NB4 (cell line): Measurements from ENCODE around the gene RILP.
A peak's percentile ranks its signal among the peaks of the same experiment; 100 is the strongest.

Source experiments
- DNase-seq: peaks from one replicate; pipeline ENCODE4 v3.0.0; 2010; ENCODE audit warnings: low read depth
- H3K4me3 ChIP-seq: one replicate; pipeline ENCODE4 v1.5.1; 2011; ENCODE audit warnings: mild to moderate bottlenecking, low read depth, low read length, moderate library complexity
- CTCF ChIP-seq: IDR thresholded peaks from one replicate; pipeline ENCODE4 v1.5.1; 2012; ENCODE audit warnings: low read depth, low read length
- MAX ChIP-seq: IDR thresholded peaks from 2 replicates; pipeline ENCODE4 v1.6.1; 2011; ENCODE audit warnings: low read depth, low read length
- MYC ChIP-seq: IDR thresholded peaks from 2 replicates; pipeline ENCODE4 v1.6.1; 2011; ENCODE audit warnings: low read depth, low read length
- POLR2A ChIP-seq: IDR thresholded peaks from 2 replicates; pipeline ENCODE4 v1.6.1; 2011; ENCODE audit warnings: mild to moderate bottlenecking; ENCODE audit not compliant: insufficient read length; ENCODE audit errors: extremely low read depth

Gene RILP

GRCh38 chr17:1636732-1637285, 12.9 kb downstream of the RILP start:
- TF ChIP-seq MAX (no peak), MYC (no peak), POLR2A (no peak), CTCF (no peak)
- no peak overlapping the region for H3K4me3 ChIP-seq
- no peak for DNase-seq

- H3K4me3 ChIP-seq = no peak overlapping the region
- TF ChIP-seq MAX (no peak), POLR2A (no peak), CTCF (no peak), MYC (no peak)
- no peak for DNase-seq
Observed at GRCh38 chr17:1635675-1636465, 13.8 kb downstream of the RILP start.

- no peak overlapping the region for H3K4me3 ChIP-seq
- no peak for DNase-seq
- TF ChIP-seq MAX (no peak), CTCF (no peak), MYC (no peak), POLR2A (no peak)
Observed at GRCh38 chr17:1634841-1635650, 14.6 kb downstream of the RILP start.

- DNase-seq = no peak
- no peak for TF ChIP-seq MYC
- TF ChIP-seq MAX = no peak
- no peak for TF ChIP-seq POLR2A
- TF ChIP-seq CTCF = no peak
- no peak overlapping the region for H3K4me3 ChIP-seq
Observed at GRCh38 chr17:1630662-1631061, 19.0 kb downstream of the RILP start.

- peak overlapping the region; percentile 28 for H3K4me3 ChIP-seq
- TF ChIP-seq CTCF (peak; percentile 65), MYC (no peak), MAX (peak; percentile 20; the same call in 1 of the 2 replicates)
- DNase-seq = peak; percentile 72
Observed at GRCh38 chr17:1629504-1630310, 20.0 kb downstream of the RILP start.
